ENCODE data around the gene VAC14.

The VAC14 gene

GRCh38 chr16:70724146-70725023 is 76.6 kb downstream of the VAC14 start:
- TF ChIP-seq SIN3A (IDR thresholded peaks at IDR 0.05; ENCODE audit: borderline replicate concordance, insufficient read depth, low read length) (no peak), TAF1 (IDR thresholded peaks at IDR 0.05; ENCODE audit: borderline replicate concordance, insufficient read depth, low read length) (no peak), FOXP2 (optimal IDR thresholded peaks at IDR 0.05; ENCODE audit: borderline replicate concordance, extremely low read depth, extremely low read length, insufficient read depth) (no peak), REST (IDR thresholded peaks at IDR 0.05; ENCODE audit: insufficient read depth in 1 of 2, low read depth in 2 of 2, low read length in 2 of 2) (no peak), POLR2AphosphoS5 (IDR thresholded peaks at IDR 0.05; ENCODE audit: low read depth, low read length) (no peak)

GRCh38 chr16:70723740-70724145 is 77.2 kb downstream of the VAC14 start:
- TF ChIP-seq TAF1 (IDR thresholded peaks at IDR 0.05; ENCODE audit: borderline replicate concordance, insufficient read depth, low read length): no peak
- no peak for TF ChIP-seq POLR2AphosphoS5 (IDR thresholded peaks at IDR 0.05; ENCODE audit: low read depth, low read length)
- no peak for TF ChIP-seq FOXP2 (optimal IDR thresholded peaks at IDR 0.05; ENCODE audit: borderline replicate concordance, extremely low read depth, extremely low read length, insufficient read depth)
- TF ChIP-seq REST (IDR thresholded peaks at IDR 0.05; ENCODE audit: insufficient read depth in 1 of 2, low read depth in 2 of 2, low read length in 2 of 2): no peak
- TF ChIP-seq SIN3A (IDR thresholded peaks at IDR 0.05; ENCODE audit: borderline replicate concordance, insufficient read depth, low read length): no peak

GRCh38 chr16:70721202-70721963 is 79.6 kb downstream of the VAC14 start:
- TF ChIP-seq SIN3A (IDR thresholded peaks at IDR 0.05; ENCODE audit: borderline replicate concordance, insufficient read depth, low read length): no peak

- TF ChIP-seq POLR2AphosphoS5 (IDR thresholded peaks at IDR 0.05; ENCODE audit: low read depth, low read length) (no peak), SIN3A (IDR thresholded peaks at IDR 0.05; ENCODE audit: borderline replicate concordance, insufficient read depth, low read length) (no peak), REST (IDR thresholded peaks at IDR 0.05; ENCODE audit: insufficient read depth in 1 of 2, low read depth in 2 of 2, low read length in 2 of 2) (no peak), TAF1 (IDR thresholded peaks at IDR 0.05; ENCODE audit: borderline replicate concordance, insufficient read depth, low read length) (no peak), FOXP2 (optimal IDR thresholded peaks at IDR 0.05; ENCODE audit: borderline replicate concordance, extremely low read depth, extremely low read length, insufficient read depth) (no peak)
Observed at GRCh38 chr16:70720425-70721201, 80.3 kb downstream of the VAC14 start.

GRCh38 chr16:70717065-70717464 is 83.9 kb downstream of the VAC14 start:
- TF ChIP-seq POLR2AphosphoS5 (IDR thresholded peaks at IDR 0.05; ENCODE audit: low read depth, low read length) (no peak), REST (IDR thresholded peaks at IDR 0.05; ENCODE audit: insufficient read depth in 1 of 2, low read depth in 2 of 2, low read length in 2 of 2) (no peak), FOXP2 (optimal IDR thresholded peaks at IDR 0.05; ENCODE audit: borderline replicate concordance, extremely low read depth, extremely low read length, insufficient read depth) (no peak), SIN3A (IDR thresholded peaks at IDR 0.05; ENCODE audit: borderline replicate concordance, insufficient read depth, low read length) (no peak), TAF1 (IDR thresholded peaks at IDR 0.05; ENCODE audit: borderline replicate concordance, insufficient read depth, low read length) (no peak)
